SW480 (cell line): ENCODE data around the gene SCGB3A1.

ENCODE experiments used
- DNase-seq: peaks from one replicate; pipeline ENCODE4 v3.0.0-alpha.2; 2016; ENCODE audit warnings: low spot score

SCGB3A1 gene

GRCh38 chr5:180586870-180587269 is 4.4 kb downstream of the SCGB3A1 start:
- no peak for DNase-seq

- no peak for DNase-seq
Measured at GRCh38 chr5:180586204-180586603, 5.1 kb downstream of the SCGB3A1 start.

GRCh38 chr5:180583738-180584137 is 7.6 kb downstream of the SCGB3A1 start:
- no peak for DNase-seq

- no peak for DNase-seq
Measured at GRCh38 chr5:180580681-180581080, 10.6 kb downstream of the SCGB3A1 start.

GRCh38 chr5:180575571-180575970 is 15.7 kb downstream of the SCGB3A1 start:
- no peak for DNase-seq

- DNase-seq, result no peak
Measured at GRCh38 chr5:180568914-180569313, 22.4 kb downstream of the SCGB3A1 start.

- no peak for DNase-seq
Measured at GRCh38 chr5:180563994-180564393, 27.3 kb downstream of the SCGB3A1 start.

GRCh38 chr5:180558232-180558631 is 33.1 kb downstream of the SCGB3A1 start:
- no peak for DNase-seq

- no peak for DNase-seq
Measured at GRCh38 chr5:180557217-180557809, 34.0 kb downstream of the SCGB3A1 start.

GRCh38 chr5:180555168-180555921 is 36.0 kb downstream of the SCGB3A1 start:
- DNase-seq, result no peak

GRCh38 chr5:180553530-180553929 is 37.8 kb downstream of the SCGB3A1 start:
- DNase-seq, result no peak

- no peak for DNase-seq
Measured at GRCh38 chr5:180548563-180548962, 42.7 kb downstream of the SCGB3A1 start.

GRCh38 chr5:180545248-180545647 is 46.1 kb downstream of the SCGB3A1 start:
- DNase-seq, result no peak

GRCh38 chr5:180541710-180542109 is 49.6 kb downstream of the SCGB3A1 start:
- DNase-seq, result no peak
